GM19238 (cell line): ENCODE data around the gene KCNIP3.

Source experiments
- DNase-seq: peaks from one replicate; pipeline ENCODE4 v3.0.0; 2011; ENCODE audit warnings: low spot score; ENCODE audit not compliant: insufficient read length

The KCNIP3 gene

DNA sequence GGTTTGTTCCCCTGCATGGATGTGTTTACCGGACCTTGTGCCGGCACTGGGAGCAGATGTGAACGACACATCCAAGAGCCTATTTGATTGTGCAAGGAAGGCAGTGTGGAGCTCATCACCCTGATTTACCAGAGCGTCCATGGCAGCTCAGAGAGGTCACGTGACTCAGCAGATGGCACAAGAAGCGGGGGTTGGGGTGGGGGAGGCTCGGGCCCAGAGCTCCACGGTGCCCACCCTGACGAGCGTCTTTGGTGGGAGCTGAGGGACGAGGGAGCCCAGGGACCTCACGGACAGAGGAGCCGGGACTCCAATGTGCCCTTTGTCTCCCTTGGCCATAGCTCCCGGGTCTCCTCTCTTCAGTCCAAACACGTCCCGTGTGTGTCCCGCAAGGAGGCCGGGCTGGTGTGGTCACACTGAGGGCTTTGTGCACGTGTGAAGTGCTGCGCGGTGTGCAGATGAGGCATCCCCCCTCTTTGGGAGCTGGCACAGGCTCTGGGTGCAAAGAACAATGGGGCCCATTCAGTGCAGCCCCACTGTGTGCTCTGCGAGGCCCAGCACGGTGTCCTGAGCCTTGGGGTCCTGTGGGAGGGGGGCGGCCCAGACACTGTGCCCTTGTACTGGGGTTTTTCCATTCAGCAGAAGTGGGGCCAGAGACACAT lies 15.5 kb downstream of the KCNIP3 start:
- no peak for DNase-seq

DNA sequence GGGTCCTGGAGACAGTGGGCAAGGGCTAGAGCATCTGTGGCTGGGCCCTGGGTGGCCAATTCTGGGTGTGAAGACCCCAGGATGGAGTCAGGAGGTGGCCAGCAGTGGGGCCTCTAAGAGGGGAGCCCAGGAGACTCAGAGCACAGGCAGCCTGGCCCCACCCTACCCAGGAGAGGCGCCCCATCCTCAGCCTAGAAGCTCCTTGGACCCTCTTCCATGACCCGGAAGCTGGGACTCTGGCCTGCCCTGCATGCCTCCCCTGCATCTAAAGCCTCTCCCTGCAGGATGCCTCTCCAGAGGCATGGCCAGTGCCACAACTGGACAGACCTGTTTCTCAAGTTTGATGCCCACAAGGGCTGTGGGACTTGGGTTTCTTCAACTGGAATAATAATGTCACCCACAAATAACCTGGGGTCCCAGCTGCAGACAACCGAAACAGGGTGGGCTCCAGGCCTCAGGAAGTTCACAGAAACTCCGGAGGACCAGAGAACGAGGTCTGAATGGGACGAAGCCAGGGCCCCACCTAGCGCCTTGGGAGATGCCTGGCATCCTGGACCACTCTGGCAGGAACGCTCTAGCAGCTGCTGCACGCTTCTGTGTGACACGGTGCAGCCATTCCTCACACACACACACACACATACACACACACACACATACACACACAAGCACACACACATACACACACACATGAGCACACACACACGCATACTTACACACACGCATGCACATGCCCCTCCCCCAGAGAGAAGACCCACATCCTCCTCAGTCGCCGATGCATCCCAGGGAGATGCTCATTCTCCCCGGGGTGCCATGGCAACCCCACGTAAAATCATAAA lies 16.4 kb downstream of the KCNIP3 start:
- DNase-seq, result no peak

DNA sequence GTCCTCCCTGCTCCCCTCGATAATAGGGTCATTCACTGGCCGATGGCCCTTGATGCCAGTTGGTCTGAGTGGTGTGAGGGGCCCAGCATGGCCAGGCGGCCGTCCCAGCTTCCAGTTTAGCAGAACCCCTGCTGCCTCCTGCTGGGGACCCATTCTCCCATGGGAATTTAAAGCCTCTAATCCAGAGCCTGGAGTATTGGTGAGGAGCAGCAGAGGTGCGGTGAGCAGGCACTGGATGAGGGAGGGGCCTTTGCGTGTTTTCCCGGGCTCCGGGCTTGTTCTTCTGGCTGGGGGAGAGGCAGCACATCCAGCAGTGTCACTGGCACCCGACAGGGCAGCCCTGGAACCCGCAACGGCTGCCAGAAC lies 17.4 kb downstream of the KCNIP3 start:
- no peak for DNase-seq

DNA sequence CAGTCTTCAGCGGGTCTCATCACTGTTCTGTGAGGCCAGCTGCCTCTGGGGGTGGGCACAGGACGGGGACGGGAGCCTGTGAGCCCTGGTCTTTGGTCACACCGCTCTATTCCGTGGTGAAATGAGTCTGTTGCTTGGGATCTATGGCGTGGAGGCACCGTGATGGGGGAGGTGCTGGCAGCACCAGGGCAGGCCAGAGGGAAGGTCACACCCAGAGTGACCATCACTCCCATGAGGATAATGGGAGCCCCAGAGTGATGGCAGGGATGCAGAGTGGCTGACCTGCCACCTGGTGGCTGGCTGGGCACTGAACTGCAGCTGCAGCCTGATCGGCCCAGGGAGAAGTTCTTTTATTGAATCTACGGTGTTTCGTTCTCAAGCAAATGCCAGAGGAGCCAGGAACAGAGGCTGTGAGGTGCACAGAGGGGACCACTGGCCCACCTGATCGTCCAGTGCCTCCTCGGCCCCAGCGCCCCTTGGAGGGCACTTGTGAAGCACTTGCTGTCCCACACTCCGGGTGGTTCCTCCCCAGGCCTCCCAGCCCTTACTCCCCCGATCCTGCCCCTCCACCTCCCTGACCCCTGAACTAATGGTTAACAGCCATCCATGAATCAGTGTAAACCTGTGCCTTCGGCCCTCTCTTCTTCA lies 17.9 kb downstream of the KCNIP3 start:
- DNase-seq, result peak; percentile 18

DNA sequence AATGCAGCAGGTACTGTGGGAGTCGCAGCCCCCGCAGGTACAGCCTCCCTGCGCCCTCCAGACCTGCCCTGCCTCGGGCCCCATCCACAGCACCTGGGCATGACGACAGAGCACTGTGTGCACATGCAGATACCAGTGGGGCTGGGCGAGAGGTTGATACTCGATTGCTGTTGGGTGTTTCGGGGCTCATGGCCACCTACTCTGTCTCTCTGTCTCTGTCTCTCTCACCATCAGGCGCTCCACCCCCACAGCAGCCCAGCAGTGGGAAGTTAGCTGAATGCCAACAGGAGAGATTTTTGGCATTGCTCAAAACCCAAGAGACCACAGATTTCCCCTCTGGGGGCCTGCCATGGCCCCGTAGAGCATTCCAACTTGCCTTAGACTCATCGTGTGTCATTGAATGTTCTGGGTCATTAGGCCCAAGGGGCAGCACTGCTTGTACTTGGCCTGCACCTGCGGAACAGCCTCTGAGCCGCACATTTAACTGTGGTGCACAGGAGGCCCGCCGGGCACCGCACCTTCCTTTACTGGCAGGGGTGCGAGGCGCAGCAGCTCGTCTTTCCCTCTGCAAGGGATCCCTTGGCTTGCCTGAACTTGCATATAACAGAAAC lies 18.8 kb downstream of the KCNIP3 start:
- DNase-seq, result no peak

DNA sequence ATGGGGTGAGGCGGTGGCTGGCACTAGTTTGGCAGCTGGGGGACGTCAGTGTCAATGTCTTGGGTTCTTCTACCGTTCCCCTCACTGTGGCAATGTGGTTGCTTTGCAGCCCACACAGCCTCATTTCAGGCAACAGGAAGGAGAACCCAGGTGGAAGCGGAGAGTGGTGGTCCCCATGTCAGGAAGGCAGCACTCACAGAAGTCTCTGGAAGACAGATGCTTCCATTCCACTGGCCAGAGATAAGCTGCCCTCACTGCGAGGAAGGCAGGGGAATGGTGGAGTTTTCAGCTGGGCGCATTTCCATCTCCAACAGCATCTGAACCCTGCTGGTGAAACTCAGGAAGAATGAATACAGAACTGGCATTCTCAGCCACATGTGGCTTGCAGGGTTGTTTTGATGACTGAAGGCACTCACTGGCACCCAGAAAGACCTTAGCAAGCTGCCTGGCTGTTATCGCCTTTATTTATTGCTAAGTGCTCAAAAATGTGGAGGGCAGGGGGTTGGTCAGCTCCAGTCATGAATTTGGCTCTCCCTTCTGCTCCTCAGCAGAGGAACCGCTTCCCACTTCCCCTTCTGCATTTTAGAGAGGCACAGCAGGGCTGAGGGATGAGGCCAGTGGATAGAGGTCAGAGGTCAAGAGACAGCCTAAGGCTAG lies 19.4 kb downstream of the KCNIP3 start:
- DNase-seq, result no peak

DNA sequence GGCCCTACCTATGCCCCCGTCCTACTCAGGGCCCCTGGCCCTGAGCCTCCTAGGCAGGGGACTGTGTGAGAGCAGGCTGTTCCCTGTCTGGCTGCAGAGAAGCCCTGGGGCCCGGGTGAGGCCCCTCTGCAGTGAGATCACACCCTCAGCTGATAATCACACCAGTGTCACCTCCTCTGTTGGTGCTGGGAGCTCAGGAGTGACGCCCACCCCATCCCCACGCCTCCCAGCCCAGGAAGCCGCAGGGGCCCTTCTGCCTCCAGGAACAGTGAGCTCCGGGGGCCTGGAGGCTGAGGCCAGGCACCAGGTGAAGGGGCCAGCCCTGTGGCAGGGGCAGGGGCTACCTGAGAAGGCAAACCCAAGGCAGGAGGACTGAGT lies 20.0 kb downstream of the KCNIP3 start:
- DNase-seq, result no peak

DNA sequence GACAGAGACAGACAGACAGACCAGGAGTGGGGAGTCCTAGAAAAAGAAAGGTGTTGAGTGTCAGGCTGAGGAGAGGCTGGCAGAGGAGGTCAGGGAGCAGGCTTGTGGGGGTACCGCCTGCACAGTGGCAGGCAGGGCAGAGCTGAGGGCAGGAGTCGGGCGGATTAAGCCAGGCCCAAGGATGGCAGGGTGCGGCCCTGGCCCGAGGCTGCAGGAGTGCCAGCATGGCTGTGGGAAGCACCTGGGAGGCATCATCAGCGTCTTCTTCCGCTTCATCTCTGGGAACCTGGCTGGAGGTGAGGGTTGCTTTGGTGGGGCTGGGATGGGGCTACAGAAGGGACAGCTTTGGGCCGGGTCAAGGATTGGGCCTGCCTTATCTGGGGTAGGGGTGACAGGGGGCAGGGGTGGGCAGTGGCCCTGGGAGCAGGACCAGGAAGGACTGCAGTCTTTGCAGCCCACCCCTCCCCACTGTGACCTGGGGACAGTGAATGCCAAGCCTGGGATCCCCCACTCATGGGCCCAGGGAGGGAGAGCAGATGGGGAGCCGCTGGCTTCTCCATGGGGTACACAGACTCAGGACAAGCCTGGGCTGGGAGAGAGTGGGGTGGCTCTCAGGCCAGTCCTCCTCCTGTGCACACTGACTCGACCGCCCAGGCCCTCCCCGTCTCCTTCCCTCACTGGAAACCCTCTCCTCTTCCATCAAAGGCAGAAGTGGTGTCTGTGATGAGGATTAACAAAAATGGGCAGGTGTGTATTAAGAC lies 20.7 kb downstream of the KCNIP3 start:
- DNase-seq, result no peak

DNA sequence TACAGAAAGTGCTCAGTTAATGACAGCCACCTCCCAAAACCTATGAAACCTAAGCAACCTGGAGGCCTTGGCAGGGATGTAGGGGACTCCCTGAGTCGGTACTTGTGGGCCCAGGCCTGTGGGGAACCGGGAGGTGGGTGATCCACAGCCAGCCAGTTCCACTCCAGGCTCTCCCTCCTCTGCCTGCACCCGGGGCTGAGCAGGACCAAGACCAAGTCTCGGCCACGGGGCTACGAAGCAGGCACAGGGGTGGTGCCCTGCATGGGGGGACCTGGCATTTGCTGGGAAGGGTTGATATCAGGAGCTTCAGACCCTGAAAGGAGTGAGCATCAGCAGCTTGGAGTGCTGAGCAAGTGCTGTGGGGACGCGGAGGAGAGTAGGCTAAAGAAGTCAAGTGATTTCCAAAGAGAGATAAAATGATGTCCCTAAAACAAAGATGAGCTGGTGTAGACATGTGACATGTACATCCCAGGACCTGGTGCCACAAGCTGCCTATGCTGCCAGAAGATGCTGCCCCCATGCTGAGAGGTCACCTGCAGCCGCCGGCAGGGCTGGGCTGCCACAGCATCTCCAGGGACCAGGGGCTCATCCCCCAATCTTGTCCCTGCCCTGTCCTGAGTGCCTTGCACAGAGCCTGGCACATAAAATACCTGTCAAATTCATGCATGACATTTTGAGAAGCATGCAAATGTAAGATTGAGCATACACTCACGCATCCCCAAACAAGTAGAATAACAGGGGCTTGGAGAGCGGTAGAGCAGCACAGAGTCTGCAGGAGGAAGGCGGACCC lies 21.5 kb downstream of the KCNIP3 start:
- no peak for DNase-seq

DNA sequence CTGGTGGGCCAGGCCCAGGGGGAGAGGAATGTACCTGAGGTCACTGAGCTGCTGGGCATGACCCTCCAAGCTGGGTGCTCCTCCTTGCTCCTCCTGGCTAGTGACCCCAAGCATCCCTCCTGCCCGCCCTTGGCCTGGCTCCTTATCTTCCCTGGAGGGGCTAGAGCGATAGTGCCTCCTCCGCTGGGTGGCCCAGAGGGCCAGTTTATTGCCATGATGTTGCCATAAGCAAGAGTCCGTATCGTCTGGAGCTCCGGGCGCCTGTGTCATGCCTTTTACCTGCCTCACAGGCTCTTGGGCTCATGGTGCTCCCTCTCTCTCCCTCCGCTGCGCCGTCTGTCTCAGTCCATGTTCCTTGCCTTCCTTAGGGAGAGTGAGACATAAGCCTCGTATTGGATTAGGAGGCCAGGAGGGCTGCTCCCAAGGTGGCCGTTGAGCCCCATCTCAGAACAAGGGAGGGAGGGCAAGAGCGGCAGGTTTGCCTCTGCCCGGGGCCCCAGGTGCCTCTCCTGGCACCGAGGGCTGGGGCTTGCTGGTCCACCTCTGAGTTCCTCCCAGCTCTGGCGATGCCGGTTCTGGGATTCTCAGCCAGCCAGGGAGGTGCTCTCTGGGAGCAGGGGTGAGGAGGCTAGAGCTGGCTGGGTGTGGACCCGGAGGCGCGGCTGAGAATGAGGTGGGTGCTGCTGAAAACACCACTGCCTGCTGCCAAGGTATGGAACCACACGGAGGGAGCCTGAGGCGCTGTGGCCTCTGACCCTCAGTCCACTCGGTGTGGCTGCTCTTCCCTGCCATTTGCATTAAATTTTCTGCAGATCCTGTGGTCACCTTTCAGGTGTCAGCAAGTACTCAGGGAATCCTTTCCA lies 22.6 kb downstream of the KCNIP3 start:
- no peak for DNase-seq

DNA sequence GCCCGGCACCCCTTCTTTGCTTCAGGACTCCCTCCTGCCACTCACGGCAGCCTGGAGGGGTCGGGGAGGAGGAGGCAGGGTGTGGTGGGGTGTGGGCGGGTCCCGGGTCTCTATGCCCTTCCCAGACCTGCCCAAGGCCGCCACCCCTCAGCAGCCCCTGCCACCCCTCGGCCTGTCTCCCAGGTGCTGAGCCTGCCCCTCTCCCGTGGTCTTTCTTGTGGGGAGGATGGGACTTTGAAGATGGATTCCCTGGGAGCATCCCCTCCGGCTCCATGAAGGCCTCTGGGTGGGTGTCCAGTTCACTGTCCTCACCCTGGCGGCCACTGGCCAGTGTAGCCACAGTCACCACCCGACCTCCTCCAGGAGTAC lies 23.2 kb downstream of the KCNIP3 start:
- DNase-seq, result no peak

DNA sequence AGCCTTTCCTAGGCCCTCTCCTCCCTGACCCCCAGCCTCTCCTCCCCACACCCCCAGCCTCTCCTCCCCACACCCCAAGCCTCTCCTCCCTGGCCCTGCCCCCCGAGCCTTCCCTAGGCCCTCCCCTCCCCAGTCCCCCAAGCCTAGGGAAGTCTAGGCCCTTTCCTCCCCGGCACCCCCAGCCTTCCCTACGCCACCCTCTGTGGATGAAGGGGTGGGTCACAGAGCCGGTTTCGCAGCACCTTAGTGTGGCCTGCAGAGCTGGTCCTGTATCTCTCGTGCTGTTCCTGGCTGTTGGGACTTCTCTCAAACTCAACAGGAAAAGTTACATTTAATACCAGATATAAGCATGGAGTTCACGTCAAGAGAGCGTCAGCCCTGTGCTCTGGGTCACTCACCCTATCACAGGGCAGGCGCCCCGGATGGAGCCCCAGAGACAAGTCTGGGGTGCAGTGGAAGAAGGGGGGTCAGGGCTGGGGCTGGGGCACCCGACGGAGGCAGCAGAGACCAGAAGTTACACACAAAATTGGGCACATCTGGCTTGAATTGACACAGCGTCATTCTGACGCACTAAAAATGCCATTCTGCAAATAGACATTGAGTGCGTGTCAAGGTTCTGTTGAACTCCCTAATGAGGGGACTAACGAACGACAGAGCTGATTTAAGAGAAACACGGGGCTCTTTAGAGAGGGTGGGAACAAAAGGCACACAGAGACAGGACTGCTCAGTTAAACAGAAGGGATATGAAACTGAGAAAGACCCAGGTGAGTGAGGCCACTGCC lies 24.0 kb downstream of the KCNIP3 start:
- DNase-seq, result no peak

DNA sequence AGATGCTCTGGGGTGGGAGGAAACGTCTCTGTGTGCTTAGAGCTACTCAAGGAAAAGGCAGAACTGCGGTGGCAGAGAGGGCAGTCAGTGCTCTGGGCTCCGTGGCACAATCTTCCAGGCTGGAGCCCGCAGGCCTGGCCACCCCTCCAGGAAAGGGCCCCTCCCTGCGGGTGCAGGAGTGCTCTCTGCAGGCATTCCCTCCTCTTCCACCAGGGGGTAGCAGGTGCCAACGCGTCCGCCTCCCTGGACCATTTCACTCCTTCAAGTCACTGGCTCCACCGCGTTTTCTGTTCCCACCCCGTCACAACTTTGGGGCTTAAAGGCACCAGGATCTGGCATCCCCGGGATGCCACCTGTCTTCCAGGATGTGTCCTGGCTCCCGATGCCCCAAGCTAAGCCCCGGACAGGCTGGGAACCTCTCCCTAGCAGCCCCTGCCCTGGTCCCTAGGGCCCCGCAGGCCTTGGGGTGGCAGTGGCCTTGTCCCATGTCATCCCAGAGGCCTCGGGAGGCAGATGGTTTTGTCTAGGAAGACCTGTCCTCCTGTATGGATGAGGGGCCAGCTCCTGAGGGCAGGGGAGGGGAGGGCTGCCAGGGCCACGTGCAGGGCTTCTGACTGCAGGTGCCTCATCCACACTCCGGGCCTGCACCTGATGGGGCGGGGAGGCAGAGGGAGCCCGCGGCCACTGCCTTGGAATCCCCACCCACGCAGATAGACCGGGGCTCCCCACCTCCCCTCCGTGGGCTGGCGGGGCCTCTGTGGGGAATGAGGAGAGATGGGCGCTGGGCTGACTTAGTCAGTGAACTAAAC lies 26.4 kb downstream of the KCNIP3 start:
- DNase-seq, result no peak

DNA sequence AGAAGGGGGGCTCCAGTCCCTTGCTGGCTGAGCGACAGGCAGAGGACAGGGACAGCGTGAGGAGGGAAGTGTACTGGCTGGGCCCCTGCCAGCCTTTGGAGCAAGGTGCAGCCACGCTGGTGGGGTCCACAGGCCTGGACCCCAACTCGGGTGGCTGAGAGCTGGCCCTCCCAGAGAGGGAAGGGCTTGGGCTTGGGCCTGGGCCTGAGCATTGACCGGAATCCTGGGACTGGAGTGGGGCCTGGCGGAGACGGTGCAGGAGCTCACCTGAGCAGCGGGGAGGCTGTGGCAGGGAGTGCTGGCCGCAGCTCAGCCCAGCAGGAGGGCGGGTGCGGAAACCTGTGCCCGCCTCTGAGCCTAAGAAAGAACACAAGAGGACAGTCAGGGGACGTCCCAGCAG lies 27.9 kb downstream of the KCNIP3 start:
- no peak for DNase-seq

DNA sequence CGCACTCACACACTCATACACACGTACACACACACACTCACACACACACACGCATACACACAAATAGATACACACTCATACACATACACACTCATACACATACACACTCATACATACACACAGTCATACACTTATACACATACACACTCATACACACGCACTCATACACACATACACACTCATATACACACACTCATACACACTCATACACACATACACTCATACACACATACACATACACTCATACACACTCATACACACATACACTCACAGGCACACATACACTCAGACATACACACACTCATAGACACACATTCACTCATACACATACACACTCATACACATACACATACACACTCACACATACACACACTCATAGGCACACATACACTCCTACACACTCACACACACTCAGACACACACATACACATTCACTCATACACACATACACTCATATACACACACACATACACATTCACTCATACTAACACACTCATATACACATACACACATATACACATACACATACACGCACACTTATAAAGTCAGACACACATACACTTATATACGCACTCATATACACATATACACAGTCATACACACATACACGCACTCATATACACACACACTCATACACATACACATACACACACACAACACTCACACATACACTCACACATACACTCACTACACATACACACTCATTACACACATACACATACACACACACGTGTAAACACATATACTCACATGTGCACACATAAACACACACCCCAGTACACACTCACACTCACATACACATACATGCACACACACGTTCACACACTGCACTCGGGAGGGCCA lies 28.7 kb downstream of the KCNIP3 start:
- DNase-seq, result no peak

DNA sequence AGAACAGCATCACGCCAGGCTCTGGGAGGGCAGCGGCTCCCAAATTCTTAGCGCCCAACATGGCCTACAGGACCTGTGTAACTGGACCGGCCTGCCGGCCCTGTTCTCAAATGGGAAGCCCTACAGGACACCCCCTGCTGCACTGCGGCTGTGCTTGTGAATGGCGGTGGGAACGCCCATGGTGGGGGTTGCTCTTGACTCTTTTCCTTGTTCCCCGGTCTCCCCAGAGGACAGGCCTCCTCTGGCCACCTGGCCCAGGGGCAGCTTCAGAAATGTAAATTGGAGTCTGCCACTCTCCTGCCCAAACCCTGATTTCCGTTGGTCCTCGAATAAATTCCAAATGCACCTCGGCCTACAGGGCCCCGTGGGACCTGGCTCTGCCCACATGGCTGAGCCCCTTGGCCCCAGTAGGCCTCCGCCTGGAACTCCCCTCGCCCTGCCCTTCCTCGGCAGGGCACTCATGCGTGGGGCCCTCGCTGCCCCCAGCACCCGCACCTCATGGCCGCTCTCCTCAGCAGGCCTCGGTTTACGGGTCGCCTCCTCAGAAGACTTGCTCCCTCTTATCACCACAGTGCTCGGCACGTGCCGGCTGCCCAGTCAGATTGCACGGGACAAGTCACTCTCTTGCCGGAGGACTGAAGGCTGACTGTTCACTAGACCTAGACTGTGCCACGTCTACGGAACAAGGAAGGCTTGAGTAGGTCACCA lies 29.4 kb downstream of the KCNIP3 start:
- no peak for DNase-seq
